B cell (primary cell): ENCODE results near the gene RFK. TPM values are rescaled to one million over a fixed set of nuclear protein-coding genes. Genes with fewer than 3 reads are reported as not detected.
"Not testable (repeated sequence)": the region's sequence is repeated elsewhere in the genome, so short reads cannot be mapped to it uniquely, and the experiment has no call there.

Experiments
- ATAC-seq: fragments of 200-7000 bp; cut with Tn5 transposase; one replicate; pipeline ENCODE4 v1.10.0; 2021; ENCODE audit warnings: low read depth, mild to moderate bottlenecking, moderate number of reproducible peaks, moderate library complexity
- CTCF ChIA-PET: fragments of 350-600 bp; sonication (Branson Sonifier 250); formaldehyde crosslinking; loops from one replicate; lab custom pipeline; 2021; ENCODE audit warnings: antibody characterized with exemption, inconsistent platforms; lab: Charles Lee
- POLR2A ChIA-PET: fragments of 350-600 bp; sonication (Branson Sonifier 250); formaldehyde crosslinking; loops from one replicate; lab custom pipeline; 2021; ENCODE audit warnings: antibody characterized with exemption; lab: Charles Lee
- DNase-seq: peaks from one replicate; pipeline ENCODE4 v3.0.0; 2013
- H2AFZ ChIP-seq: 2 replicates; pipeline ENCODE4 v1.6.1; 2012; ENCODE audit warnings: mild to moderate bottlenecking, low read depth, low read length; ENCODE audit not compliant: insufficient read depth, poor library complexity, severe bottlenecking
- H3K27ac ChIP-seq, 2 donors: 1 replicate in 1 of 2; 2 replicates in 1 of 2; pipeline ENCODE4 v1.5.1; 2012 to 2013; ENCODE audit warnings: low read length in 2 of 2, mild to moderate bottlenecking in 2 of 2, moderate library complexity in 1 of 2
- H3K27me3 ChIP-seq, 4 experiments: fragments of 200-600 bp in 1 of 4; sonication (generic) in 1 of 4; replicated peaks in 1 of 4; 1 replicate in 2 of 4; 2 replicates in 2 of 4; pipeline versions ENCODE4 v1.6.1 to v1.7.0; 2013 to 2016; ENCODE audit warnings: low read length in 3 of 4, mild to moderate bottlenecking in 2 of 4, mixed read lengths in 1 of 4, moderate library complexity in 1 of 4; ENCODE audit not compliant: insufficient read depth in 4 of 4, control insufficient read depth in 3 of 4; ENCODE audit errors: control extremely low read depth in 1 of 4
- H3K36me3 ChIP-seq, 2 experiments: replicated peaks in 1 of 2; 1 replicate in 1 of 2; 2 replicates in 1 of 2; pipeline versions ENCODE4 v1.6.1 to v1.7.1; 2013; ENCODE audit warnings: low read length in 1 of 2; ENCODE audit not compliant: insufficient read depth in 2 of 2, control insufficient read depth in 1 of 2; ENCODE audit errors: control extremely low read depth in 1 of 2, extremely low read depth in 1 of 2
- H3K4me1 ChIP-seq, 2 donors: fragments of 200-600 bp in 1 of 2; sonication (generic) in 1 of 2; 1 replicate in 1 of 2; 2 replicates in 1 of 2; pipeline versions ENCODE4 v1.5.1 to v1.6.1; 2013 to 2017; ENCODE audit warnings: low read length in 2 of 2; ENCODE audit not compliant: control insufficient read depth in 2 of 2, insufficient read depth in 2 of 2
- H3K4me2 ChIP-seq: replicated peaks from 2 replicates; pipeline ENCODE3; 2012; ENCODE audit warnings: mild to moderate bottlenecking, low read depth, low read length; ENCODE audit not compliant: poor library complexity, severe bottlenecking
- H3K4me3 ChIP-seq, 5 experiments: fragments of 200-600 bp in 1 of 5; sonication (generic) in 1 of 5; 1 replicate in 3 of 5; 2 replicates in 2 of 5; pipeline versions ENCODE4 v1.5.1 to v1.7.0; 2011 to 2016; ENCODE audit warnings: low read length in 4 of 5, mild to moderate bottlenecking in 4 of 5, low read depth in 2 of 5, control low read depth in 1 of 5, moderate library complexity in 1 of 5; ENCODE audit not compliant: insufficient read depth in 1 of 5; ENCODE audit errors: control extremely low read depth in 1 of 5, extremely low read depth in 1 of 5
- H3K79me2 ChIP-seq: fragments of 200-600 bp; sonication (generic); one replicate; pipeline ENCODE4 v1.6.0; 2016; ENCODE audit warnings: low read length; ENCODE audit not compliant: control insufficient read depth, insufficient read depth
- H3K9ac ChIP-seq: fragments of 200-600 bp; sonication (generic); 2 replicates; pipeline ENCODE4 v1.6.1; 2017; ENCODE audit warnings: mild to moderate bottlenecking, low read length, moderate library complexity
- H3K9me3 ChIP-seq, 3 donors: one replicate each; pipeline versions ENCODE4 v1.6.1 to v1.7.1; 2013; ENCODE audit warnings: low read length in 2 of 3; ENCODE audit not compliant: control insufficient read depth in 2 of 3, insufficient read depth in 1 of 3; ENCODE audit errors: control extremely low read depth in 1 of 3
- H4K20me1 ChIP-seq: 2 replicates; pipeline ENCODE4 v1.6.0; 2012; ENCODE audit warnings: mild to moderate bottlenecking, low read length; ENCODE audit not compliant: insufficient read depth, control insufficient read depth, poor library complexity, severe bottlenecking
- H3K27ac Mint-ChIP-seq: one replicate; pipeline ENCODE4 v1.8.0; 2021; ENCODE audit warnings: mixed read lengths
- H3K27me3 Mint-ChIP-seq: one replicate; pipeline ENCODE4 v1.8.0; 2021; ENCODE audit warnings: mixed read lengths
- H3K4me1 Mint-ChIP-seq: one replicate; pipeline ENCODE4 v1.8.0; 2021; ENCODE audit warnings: mixed read lengths
- H3K4me3 Mint-ChIP-seq: one replicate; pipeline ENCODE4 v1.8.0; 2021; ENCODE audit warnings: mixed read lengths
- H3K9me3 Mint-ChIP-seq: one replicate; pipeline ENCODE4 v1.8.0; 2022; ENCODE audit warnings: mixed read lengths; ENCODE audit not compliant: insufficient read depth
- CTCF ChIP-seq: fragments of 200-600 bp; IDR thresholded peaks from one replicate; pipeline ENCODE4 v1.8.0; 2022; ENCODE audit warnings: antibody characterized with exemption, mild to moderate bottlenecking
- EZH2 ChIP-seq: IDR thresholded peaks from 2 replicates; pipeline ENCODE4 v1.6.1; 2012; ENCODE audit warnings: borderline replicate concordance, low read depth, mild to moderate bottlenecking, moderate library complexity, low read length; ENCODE audit not compliant: insufficient read depth, poor library complexity, severe bottlenecking
- WGBS: methylation state at CpG from one replicate; pipeline ENCODE4 v1.1.5; 2013; ENCODE audit warnings: missing lambda C conversion rate; ENCODE audit not compliant: insufficient coverage; 5-methylcytosine and 5-hydroxymethylcytosine counted together
- intact Hi-C: fragments of 100-400 bp; cut with micrococcal nuclease; formaldehyde crosslinking; loops from one replicate; pipeline ENCODE4 v1.10.0; 2022
- polyA plus RNA-seq: library from polyadenylated mRNA; depleted of rRNA; stranded (reverse); fragments of >200 nt; gene quantifications from 2 replicates; pipeline ENCODE4 v1.2.3, GENCODE V29; 2012
- total RNA-seq, 2 donors: library from RNA; stranded (reverse); fragments of 120-200 nt in 1 of 2; gene quantifications; 1 replicate in 1 of 2; 2 replicates in 1 of 2; pipeline versions ENCODE4 v1.2.3 to v1.2.4, GENCODE V29; 2013 to 2022

The RFK gene
- total and polyA plus RNA-seq, 2 donors (not counting 1 experiment from before 2014, with no cell fraction given), result 3.4 to 9.0 TPM

GRCh38 chr9:76365028-76365427, 29.2 kb downstream of the RFK start:
- Mint-ChIP-seq H3K4me1 (no peaks in the 10 kb centered on the region), H3K9me3 (no peaks in the 10 kb centered on the region), H3K27me3 (peaks cover 4% of the 10 kb centered on the region), H3K4me3 (no peak overlapping the region), H3K27ac (no peak overlapping the region)
- H3K4me2 ChIP-seq, result no peak overlapping the region
- no peak overlapping the region for H3K4me3 ChIP-seq
- ChIA-PET CTCF (no interaction called here), POLR2A (no interaction called here)
- no peak for DNase-seq
- ATAC-seq, result no peak
- H3K27ac ChIP-seq, result no peak overlapping the region
- peaks cover 0 to 5% (median 0%) of the 10 kb centered on the region in 3 donors for H3K9me3 ChIP-seq
- intact Hi-C loops, result no loop called here
- H4K20me1 ChIP-seq, result no peaks in the 10 kb centered on the region
- no peaks in the 10 kb centered on the region for H3K36me3 ChIP-seq
- H2AFZ ChIP-seq, result no peak overlapping the region
- no CpG with 5 or more reads among the region's 1 CpG for WGBS
- no peak overlapping the region for H3K9ac ChIP-seq
- H3K79me2 ChIP-seq, result no peaks in the 10 kb centered on the region
- TF ChIP-seq EZH2, result no peak
- no peak for TF ChIP-seq CTCF
- no peaks in the 10 kb centered on the region for H3K4me1 ChIP-seq
- peaks cover 0 to 2% (median 0%) of the 10 kb centered on the region in 4 experiments for H3K27me3 ChIP-seq

- H3K27ac Mint-ChIP-seq, result no peak overlapping the region
- Histone ChIP-seq H3K4me1 (no peaks in the 10 kb centered on the region), H3K36me3 (no peaks in the 10 kb centered on the region), H4K20me1 (no peaks in the 10 kb centered on the region), H3K27ac (no peak overlapping the region), H3K4me2 (no peak overlapping the region), H3K9me3 (peaks cover 0 to under 1% (median 0%) of the 10 kb centered on the region in 3 donors), H3K27me3 (peaks cover 0 to 2% (median 0%) of the 10 kb centered on the region in 4 experiments), H2AFZ (no peak overlapping the region), H3K4me3 (no peak overlapping the region), H3K9ac (no peak overlapping the region), H3K79me2 (no peaks in the 10 kb centered on the region)
- POLR2A ChIA-PET, result no interaction called here
- no peak overlapping the region for H3K4me3 Mint-ChIP-seq
- no peaks in the 10 kb centered on the region for H3K9me3 Mint-ChIP-seq
- no peak for DNase-seq
- CTCF ChIA-PET, result no interaction called here
- no peaks in the 10 kb centered on the region for H3K4me1 Mint-ChIP-seq
- intact Hi-C loops, result no loop called here
- peaks cover 9% of the 10 kb centered on the region for H3K27me3 Mint-ChIP-seq
- WGBS, result 100% methylated on average over 3 of the region's 3 CpGs
- no peak for ATAC-seq
- TF ChIP-seq EZH2 (no peak), CTCF (no peak)
Measured at GRCh38 chr9:76363032-76363395, 31.2 kb downstream of the RFK start.

- H4K20me1 ChIP-seq, H3K27me3 Mint-ChIP-seq, DNase-seq, H3K79me2 ChIP-seq, CTCF ChIA-PET, H3K9me3 ChIP-seq, intact Hi-C loops, POLR2A ChIA-PET, H3K4me3 ChIP-seq, H3K4me3 Mint-ChIP-seq, H3K9ac ChIP-seq, H3K27ac ChIP-seq, H3K9me3 Mint-ChIP-seq, H3K36me3 ChIP-seq, H3K4me1 ChIP-seq, H3K4me1 Mint-ChIP-seq, ATAC-seq, H3K4me2 ChIP-seq, H3K27ac Mint-ChIP-seq, H3K27me3 ChIP-seq, H2AFZ ChIP-seq: not testable (repeated sequence)
- 80% methylated on average over 14 of the region's 16 CpGs for WGBS
Measured at GRCh38 chr9:76362332-76363031, 31.7 kb downstream of the RFK start.
